WTC11 (cell line): Measurements from ENCODE around the gene TEX54. TPM values are rescaled to one million over a fixed set of nuclear protein-coding genes. Genes with fewer than 3 reads are reported as not detected.

Experiments used
- ATAC-seq: fragments of 200-7000 bp; cut with Tn5 transposase; 2 replicates; pipeline ENCODE4 v1.10.0; 2021; ENCODE audit warnings: mild to moderate bottlenecking, moderate library complexity
- CTCF ChIA-PET: fragments of 300-600 bp; sonication (Branson Sonifier 250); formaldehyde crosslinking; loops from one replicate; lab custom pipeline; 2021; ENCODE audit warnings: antibody characterized with exemption; lab: Charles Lee
- POLR2A ChIA-PET: fragments of 350-600 bp; sonication (Branson Sonifier 250); formaldehyde crosslinking; loops from one replicate; lab custom pipeline; 2021; ENCODE audit warnings: antibody characterized with exemption; lab: Charles Lee
- DNase-seq: peaks from one replicate; pipeline ENCODE4 v3.0.0; 2021; ENCODE audit warnings: low spot score
- H3K27ac Mint-ChIP-seq: 2 replicates; pipeline ENCODE4 v1.8.0; 2021; ENCODE audit warnings: mixed read lengths
- H3K27me3 Mint-ChIP-seq: 2 replicates; pipeline ENCODE4 v1.8.0; 2021; ENCODE audit warnings: low read depth, mild to moderate bottlenecking, moderate library complexity, mixed read lengths
- H3K36me3 Mint-ChIP-seq: 2 replicates; pipeline ENCODE4 v1.8.0; 2021; ENCODE audit warnings: mixed read lengths
- H3K4me1 Mint-ChIP-seq: 2 replicates; pipeline ENCODE4 v1.8.0; 2022; ENCODE audit warnings: mixed read lengths
- H3K4me3 Mint-ChIP-seq: 2 replicates; pipeline ENCODE4 v1.8.0; 2021; ENCODE audit warnings: mild to moderate bottlenecking, moderate library complexity, mixed read lengths
- H3K9me3 Mint-ChIP-seq: 2 replicates; pipeline ENCODE4 v1.8.0; 2021; ENCODE audit warnings: mixed read lengths
- CREM ChIP-seq: sonication (generic); formaldehyde crosslinking; IDR thresholded peaks from 2 replicates; pipeline ENCODE4 v1.8.1; 2022; ENCODE audit warnings: mild to moderate bottlenecking, missing genetic modification reagents, moderate library complexity
- ELF4 ChIP-seq: sonication (generic); formaldehyde crosslinking; IDR thresholded peaks from 2 replicates; pipeline ENCODE4 v1.8.1; 2022; ENCODE audit warnings: low read depth, mild to moderate bottlenecking, moderate library complexity, missing genetic modification reagents
- ERG ChIP-seq: fragments of 250-450 bp; sonication (Bioruptor Pico); IDR thresholded peaks from 2 replicates; pipeline ENCODE4 v1.8.0; 2021; ENCODE audit warnings: mild to moderate bottlenecking
- ESRRA ChIP-seq: sonication (generic); formaldehyde crosslinking; IDR thresholded peaks from 2 replicates; pipeline ENCODE4 v1.8.1; 2022; ENCODE audit warnings: mild to moderate bottlenecking, missing genetic modification reagents, borderline replicate concordance
- HMGXB4 ChIP-seq: sonication (generic); formaldehyde crosslinking; IDR thresholded peaks from 2 replicates; pipeline ENCODE4 v1.8.1; 2023; ENCODE audit warnings: mild to moderate bottlenecking, moderate library complexity, missing genetic modification reagents
- IRF1 ChIP-seq: sonication (generic); formaldehyde crosslinking; IDR thresholded peaks from 2 replicates; pipeline ENCODE4 v1.8.0; 2023; ENCODE audit warnings: missing genetic modification reagents
- JUN ChIP-seq: sonication (generic); formaldehyde crosslinking; IDR thresholded peaks from 2 replicates; pipeline ENCODE4 v1.8.0; 2023; ENCODE audit warnings: mild to moderate bottlenecking, missing genetic modification reagents
- MAX ChIP-seq: sonication (generic); formaldehyde crosslinking; IDR thresholded peaks from 2 replicates; pipeline ENCODE4 v1.8.0; 2022; ENCODE audit warnings: mild to moderate bottlenecking, missing genetic modification reagents
- MLX ChIP-seq: sonication (generic); formaldehyde crosslinking; IDR thresholded peaks from 2 replicates; pipeline ENCODE4 v1.8.1; 2023; ENCODE audit warnings: mild to moderate bottlenecking, missing genetic modification reagents, moderate library complexity
- MYBL2 ChIP-seq: sonication (generic); formaldehyde crosslinking; IDR thresholded peaks from 2 replicates; pipeline ENCODE4 v1.8.1; 2023; ENCODE audit warnings: mild to moderate bottlenecking, moderate library complexity, missing genetic modification reagents
- NFATC4 ChIP-seq: fragments of 250-450 bp; sonication (Bioruptor Pico); IDR thresholded peaks from 2 replicates; pipeline ENCODE4 v1.9.0; 2021; ENCODE audit warnings: mild to moderate bottlenecking
- NFE2L1 ChIP-seq: sonication (generic); formaldehyde crosslinking; IDR thresholded peaks from 2 replicates; pipeline ENCODE4 v1.8.1; 2023; ENCODE audit warnings: missing genetic modification reagents
- NR1H2 ChIP-seq: sonication (generic); formaldehyde crosslinking; IDR thresholded peaks from 2 replicates; pipeline ENCODE4 v1.9.0; 2021; ENCODE audit warnings: mild to moderate bottlenecking, moderate library complexity, missing genetic modification reagents
- RELA ChIP-seq: sonication (generic); formaldehyde crosslinking; IDR thresholded peaks from 2 replicates; pipeline ENCODE4 v1.8.1; 2022; ENCODE audit warnings: missing genetic modification reagents, mild to moderate bottlenecking, borderline replicate concordance
- SOX15 ChIP-seq: fragments of 250-450 bp; sonication (Bioruptor Pico); IDR thresholded peaks from 2 replicates; pipeline ENCODE4 v1.9.0; 2021; ENCODE audit warnings: mild to moderate bottlenecking
- SP1 ChIP-seq: sonication (generic); formaldehyde crosslinking; conservative IDR thresholded peaks from 2 replicates; pipeline ENCODE4 v1.8.1; 2022; ENCODE audit warnings: missing genetic modification reagents
- TP53 ChIP-seq: sonication (generic); formaldehyde crosslinking; IDR thresholded peaks from 2 replicates; pipeline ENCODE4 v1.8.1; 2023; ENCODE audit warnings: mild to moderate bottlenecking, missing genetic modification reagents
- USF2 ChIP-seq: sonication (generic); formaldehyde crosslinking; IDR thresholded peaks from 2 replicates; pipeline ENCODE4 v1.8.1; 2023; ENCODE audit warnings: mild to moderate bottlenecking, missing genetic modification reagents, moderate library complexity
- ZNF121 ChIP-seq: sonication (generic); formaldehyde crosslinking; IDR thresholded peaks from 2 replicates; pipeline ENCODE4 v1.8.0; 2023; ENCODE audit warnings: missing genetic modification reagents
- ZNF232 ChIP-seq: sonication (generic); formaldehyde crosslinking; IDR thresholded peaks from 2 replicates; pipeline ENCODE4 v1.8.0; 2022; ENCODE audit warnings: mild to moderate bottlenecking, missing genetic modification reagents
- ZNF317 ChIP-seq: sonication (generic); formaldehyde crosslinking; IDR thresholded peaks from 2 replicates; pipeline ENCODE4 v1.8.1; 2023; ENCODE audit warnings: low read depth, mild to moderate bottlenecking, moderate library complexity, missing genetic modification reagents, borderline replicate concordance
- ZNF512 ChIP-seq: sonication (generic); formaldehyde crosslinking; IDR thresholded peaks from 2 replicates; pipeline ENCODE4 v1.8.1; 2022; ENCODE audit warnings: missing genetic modification reagents, borderline replicate concordance
- ZNF671 ChIP-seq: fragments of 250-450 bp; sonication (Bioruptor Pico); IDR thresholded peaks from 2 replicates; pipeline ENCODE4 v1.8.0; 2021; ENCODE audit warnings: mild to moderate bottlenecking
- total RNA-seq: library from RNA; stranded (reverse); gene quantifications from 3 replicates; pipeline ENCODE4 v1.2.3, GENCODE V29; 2021

Gene TEX54
- total RNA-seq, 1 experiment from 2014 or later: not detected

GRCh38 chr11:62854013-62854824, 21.6 kb upstream of the TEX54 start (continued):
- TF ChIP-seq ESRRA (CRISPR knock-in tag): no peak
- TF ChIP-seq CREM (CRISPR knock-in tag): no peak
- TF ChIP-seq ZNF671: peak; percentile 69; the same call in 1 of the 2 replicates
- no peak for TF ChIP-seq RELA (CRISPR knock-in tag)
- TF ChIP-seq MAX (CRISPR knock-in tag): no peak
- no peak for TF ChIP-seq NR1H2 (CRISPR knock-in tag)
- TF ChIP-seq NFE2L1 (CRISPR knock-in tag): 0 out of 2 replicates have a peak, but pooled peaks have one; percentile 1
- no peak; the same call in 1 of the 2 replicates for TF ChIP-seq ERG (CRISPR knock-in tag)
- TF ChIP-seq HMGXB4 (CRISPR knock-in tag): no peak
- no peak for TF ChIP-seq JUN

- Mint-ChIP-seq H3K27ac (peak overlapping the region; percentile 95), H3K9me3 (no peaks in the 10 kb centered on the region), H3K27me3 (0 out of 2 replicates have a peak, but pooled peaks cover 4% of the 10 kb centered on the region), H3K36me3 (peaks cover 47% of the 10 kb centered on the region), H3K4me3 (peak overlapping the region; percentile 99), H3K4me1 (peaks cover 41% of the 10 kb centered on the region)
- DNase-seq (no peak), ATAC-seq (no peak)
- CTCF ChIA-PET: interaction anchor here (0.8 kb wide), 1 partner anchor 9 kb away, joined by 3 read pairs; no protein-coding TSS in a partner anchor
- POLR2A ChIA-PET: interaction anchor here (1.2 to 5.4 kb wide), 4 partner anchors 13 to 67 kb away, joined by 3 to 83 read pairs (median 24); partner anchors contain the start of genes SLC3A2, STX5 and WDR74
- TF ChIP-seq MLX (CRISPR knock-in tag): no peak
- no peak for TF ChIP-seq MYBL2 (CRISPR knock-in tag)
- TF ChIP-seq NFE2L1 (CRISPR knock-in tag): no peak
- peak; percentile 65; the same call in 1 of the 2 replicates for TF ChIP-seq ZNF671
- no peak for TF ChIP-seq SP1 (CRISPR knock-in tag)
- TF ChIP-seq ZNF121 (CRISPR knock-in tag): no peak
- no peak for TF ChIP-seq USF2
- no peak for TF ChIP-seq ERG (CRISPR knock-in tag)
- 0 out of 2 replicates have a peak, but pooled peaks have one; percentile 10 for TF ChIP-seq NFATC4
- no peak for TF ChIP-seq ZNF317 (CRISPR knock-in tag)
- TF ChIP-seq ZNF232 (CRISPR knock-in tag): no peak
- no peak for TF ChIP-seq ELF4 (CRISPR knock-in tag)
- TF ChIP-seq ZNF512 (CRISPR knock-in tag): 0 out of 2 replicates have a peak, but pooled peaks have one; percentile 32
- no peak for TF ChIP-seq TP53 (CRISPR knock-in tag)
- no peak for TF ChIP-seq IRF1 (CRISPR knock-in tag)
- TF ChIP-seq SOX15 (CRISPR knock-in tag): no peak
- no peak for TF ChIP-seq HMGXB4 (CRISPR knock-in tag)
Observed at GRCh38 chr11:62853279-62853965, 20.8 kb upstream of the TEX54 start.
